CD4-positive, alpha-beta T cell treated with Interleukin-2 at 100 ng/mL for 4 hours (primary cell): Measurements from ENCODE around the gene HOXC4.

Source experiments
- DNase-seq: peaks from one replicate; pipeline ENCODE4 v3.0.0-alpha.2; 2020; ENCODE audit warnings: low spot score

The HOXC4 gene

DNA sequence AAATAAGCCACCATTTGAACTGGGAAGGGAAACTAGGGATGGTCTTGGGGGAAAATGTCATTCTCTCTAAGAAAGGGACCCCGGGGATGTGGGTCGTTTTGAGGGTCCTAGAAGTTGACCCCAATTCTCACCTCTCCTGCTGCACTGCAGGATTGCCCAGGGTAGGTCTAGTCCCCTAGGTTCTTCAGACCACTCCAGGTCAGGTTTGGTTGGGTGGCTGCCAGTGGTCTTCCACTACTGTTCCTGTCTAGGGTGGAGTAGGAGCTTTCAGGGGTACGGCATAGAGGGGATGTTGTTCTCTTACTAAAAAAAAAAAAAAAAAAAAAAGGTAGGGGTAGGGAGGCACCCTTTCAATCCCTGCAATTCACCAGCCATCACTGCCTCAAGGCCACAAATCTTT is 37.6 kb upstream of the HOXC4 start:
- no peak for DNase-seq

GRCh38 chr12:54016478-54016964 is 37.1 kb upstream of the HOXC4 start:
- no peak for DNase-seq

DNA sequence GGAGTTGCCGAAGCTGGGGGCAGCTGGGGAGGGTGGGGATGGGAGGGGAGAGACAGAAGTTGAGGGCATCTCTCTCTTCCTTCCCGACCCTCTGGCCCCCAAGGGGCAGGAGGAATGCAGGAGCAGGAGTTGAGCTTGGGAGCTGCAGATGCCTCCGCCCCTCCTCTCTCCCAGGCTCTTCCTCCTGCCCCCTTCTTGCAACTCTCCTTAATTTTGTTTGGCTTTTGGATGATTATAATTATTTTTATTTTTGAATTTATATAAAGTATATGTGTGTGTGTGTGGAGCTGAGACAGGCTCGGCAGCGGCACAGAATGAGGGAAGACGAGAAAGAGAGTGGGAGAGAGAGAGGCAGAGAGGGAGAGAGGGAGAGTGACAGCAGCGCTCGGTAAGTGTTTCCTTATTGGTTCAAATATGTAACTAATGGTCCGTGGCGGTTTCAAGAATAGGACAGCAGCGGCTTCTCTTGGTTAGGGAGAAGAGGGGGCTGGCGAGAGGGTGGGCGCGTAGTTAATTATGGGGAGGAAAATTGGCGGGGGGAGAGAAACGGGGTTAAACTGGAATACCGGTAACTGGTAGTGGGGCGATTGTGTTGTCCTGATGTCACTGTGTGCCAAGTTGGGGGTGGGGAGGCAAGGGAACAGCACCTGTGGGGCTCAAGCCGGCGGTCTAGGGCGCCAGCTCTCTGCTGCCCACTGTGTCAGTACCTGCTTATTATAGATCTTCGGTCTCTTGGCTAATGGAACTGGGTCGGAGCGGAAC is 36.4 kb upstream of the HOXC4 start:
- no peak for DNase-seq

DNA sequence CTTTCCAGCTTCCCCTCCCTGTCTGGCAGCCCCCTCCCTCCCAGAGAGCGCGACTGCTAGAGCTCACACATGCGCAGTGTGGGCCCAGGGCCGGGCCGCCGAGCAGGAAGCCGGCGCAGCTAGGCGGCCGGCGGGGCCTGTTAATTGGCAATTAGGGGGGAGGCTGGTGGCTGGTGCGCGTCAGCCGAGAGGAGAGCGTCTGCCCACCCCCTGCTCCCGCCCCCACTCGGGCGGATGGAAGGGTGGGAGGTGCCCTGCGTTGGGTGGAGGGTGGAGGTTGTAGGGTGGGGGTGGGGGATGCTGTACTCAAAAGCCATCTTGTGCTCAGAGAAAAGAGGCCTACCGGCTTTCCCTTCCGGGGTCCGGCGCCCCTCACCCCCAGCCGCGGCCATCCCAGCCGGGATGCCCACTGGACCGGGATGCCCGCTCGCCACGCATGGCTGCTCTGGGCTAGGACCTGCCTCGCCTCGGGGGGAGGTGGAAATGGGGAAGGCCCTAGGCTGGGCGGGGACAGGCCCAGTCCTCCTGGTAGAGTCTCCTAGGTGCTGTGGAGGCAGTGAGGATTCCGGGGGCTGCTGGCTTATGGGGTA is 35.7 kb upstream of the HOXC4 start:
- DNase-seq = peak; percentile 73

DNA sequence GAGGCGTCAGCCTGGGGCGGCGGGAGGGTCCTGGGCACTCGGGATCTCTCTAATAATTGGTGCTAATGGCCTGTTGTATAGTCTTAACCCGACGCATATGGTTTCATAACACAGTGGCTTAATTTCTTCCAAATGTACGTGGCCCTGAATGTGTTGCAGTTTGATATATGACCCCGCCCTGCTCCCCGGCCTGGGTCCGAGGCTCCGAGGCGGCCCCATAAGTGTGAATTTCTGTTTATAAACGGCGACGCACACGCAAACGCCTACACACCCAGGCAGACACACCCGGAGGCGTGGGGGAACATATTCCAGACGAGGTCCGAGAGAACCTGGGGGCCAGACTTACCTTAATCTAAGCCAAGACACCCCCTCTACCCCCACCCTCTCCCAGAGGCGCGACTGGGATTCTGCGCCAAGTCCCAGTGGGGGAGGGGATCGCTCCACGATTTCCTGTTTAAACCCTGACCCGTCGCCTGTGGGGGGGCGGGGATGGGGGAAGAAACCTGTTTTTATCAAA is 35.1 kb upstream of the HOXC4 start:
- DNase-seq = no peak

GRCh38 chr12:54019091-54019811 is 34.4 kb upstream of the HOXC4 start:
- no peak for DNase-seq

DNA sequence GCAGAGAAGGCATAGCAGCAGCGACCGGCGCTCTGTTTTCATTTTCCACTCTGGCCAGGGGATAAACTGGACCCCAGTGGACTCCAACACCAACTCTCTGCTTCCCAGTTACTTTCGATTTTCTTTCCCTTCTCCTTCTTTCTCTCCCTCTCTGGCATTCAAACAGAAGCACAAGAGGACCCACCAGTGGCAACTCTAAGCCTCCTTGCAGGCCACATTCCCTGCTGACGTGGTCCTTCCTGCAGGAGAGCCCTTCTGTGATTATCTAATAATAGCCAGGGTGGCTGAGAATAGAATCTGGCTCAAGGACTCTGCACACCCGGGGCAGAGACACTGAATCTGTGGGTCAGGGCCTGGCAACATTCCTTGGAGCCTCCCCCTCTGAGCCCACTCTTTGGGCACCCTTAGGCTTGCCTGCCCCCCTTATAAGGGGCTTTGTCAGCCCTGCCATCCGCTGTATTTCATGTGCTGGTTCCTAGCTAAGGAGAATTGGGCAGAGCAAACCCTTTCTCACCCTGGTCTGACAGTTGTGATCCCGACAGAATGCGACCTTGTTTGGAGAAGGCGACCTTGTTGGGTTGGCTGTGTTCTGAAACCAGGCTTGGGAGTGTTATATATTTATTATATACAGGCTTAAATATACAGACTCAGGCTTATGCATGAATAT is 33.6 kb upstream of the HOXC4 start:
- DNase-seq = no peak

GRCh38 chr12:54020591-54021405 is 32.8 kb upstream of the HOXC4 start:
- DNase-seq = no peak

DNA sequence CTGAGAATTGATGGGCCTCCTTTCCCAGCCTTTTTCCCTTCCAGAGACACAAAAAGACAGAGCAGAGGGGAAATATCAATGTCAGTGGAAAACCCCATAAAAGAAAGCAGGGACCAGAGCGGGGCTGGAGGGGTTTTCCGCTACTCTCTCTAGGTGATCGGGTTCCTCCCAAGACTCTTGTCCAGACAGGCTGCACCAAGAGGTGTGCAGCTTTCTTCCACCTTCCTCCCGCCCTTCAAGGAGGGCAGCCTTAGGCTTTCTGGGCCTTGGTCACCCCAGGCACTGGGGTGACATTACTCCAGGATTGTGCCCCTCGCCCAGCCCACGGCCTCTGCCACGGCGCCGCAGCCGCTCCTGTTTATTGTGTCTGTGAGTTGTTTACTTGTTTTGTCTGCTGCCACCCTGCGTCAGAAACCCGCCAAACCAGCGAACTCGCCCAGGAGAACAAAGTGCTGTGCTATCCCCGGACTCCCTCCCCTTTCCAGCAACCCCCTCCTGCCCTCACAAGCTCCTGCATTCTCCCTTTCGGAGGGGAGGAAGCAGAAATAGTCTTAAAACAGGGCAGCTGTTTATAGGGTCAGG is 32.1 kb upstream of the HOXC4 start:
- no peak for DNase-seq

GRCh38 chr12:54022960-54023884 is 30.4 kb upstream of the HOXC4 start:
- no peak for DNase-seq

GRCh38 chr12:54024127-54024526 is 29.5 kb upstream of the HOXC4 start:
- no peak for DNase-seq

DNA sequence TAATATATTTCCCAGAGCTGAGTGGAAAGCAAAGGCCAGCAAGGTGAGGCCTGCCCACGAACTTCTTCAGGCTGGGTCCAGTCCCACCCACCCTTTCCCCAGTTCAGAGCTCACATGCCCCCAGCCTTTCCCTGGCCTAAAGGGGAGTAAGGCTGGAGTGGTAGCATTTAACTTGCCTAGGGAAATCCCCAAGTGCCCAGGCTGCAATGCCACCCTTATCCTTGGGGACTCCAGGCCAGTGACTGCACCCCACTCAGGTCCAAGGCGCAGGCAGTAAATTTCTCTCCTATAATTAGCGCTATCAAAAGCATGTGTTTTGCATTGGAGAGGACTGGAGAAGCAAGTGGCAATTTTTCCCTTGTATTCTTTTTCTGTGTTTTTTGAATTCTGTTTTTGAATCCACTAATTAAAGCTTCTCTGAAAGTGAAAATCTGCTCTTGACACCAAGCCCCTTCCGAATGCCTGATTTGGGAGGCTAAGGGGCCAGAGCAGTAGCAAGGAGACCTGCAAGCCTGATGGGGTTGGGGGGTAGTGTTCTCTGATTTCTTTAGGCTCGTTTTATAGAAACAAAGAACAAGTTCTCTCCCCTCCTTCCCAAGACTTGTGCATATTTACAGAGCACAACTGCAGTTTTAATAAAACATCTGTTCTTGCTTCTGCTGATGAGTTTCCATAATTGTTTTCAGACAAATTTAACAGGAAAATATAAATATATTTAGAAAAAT is 28.9 kb upstream of the HOXC4 start:
- DNase-seq = no peak

DNA sequence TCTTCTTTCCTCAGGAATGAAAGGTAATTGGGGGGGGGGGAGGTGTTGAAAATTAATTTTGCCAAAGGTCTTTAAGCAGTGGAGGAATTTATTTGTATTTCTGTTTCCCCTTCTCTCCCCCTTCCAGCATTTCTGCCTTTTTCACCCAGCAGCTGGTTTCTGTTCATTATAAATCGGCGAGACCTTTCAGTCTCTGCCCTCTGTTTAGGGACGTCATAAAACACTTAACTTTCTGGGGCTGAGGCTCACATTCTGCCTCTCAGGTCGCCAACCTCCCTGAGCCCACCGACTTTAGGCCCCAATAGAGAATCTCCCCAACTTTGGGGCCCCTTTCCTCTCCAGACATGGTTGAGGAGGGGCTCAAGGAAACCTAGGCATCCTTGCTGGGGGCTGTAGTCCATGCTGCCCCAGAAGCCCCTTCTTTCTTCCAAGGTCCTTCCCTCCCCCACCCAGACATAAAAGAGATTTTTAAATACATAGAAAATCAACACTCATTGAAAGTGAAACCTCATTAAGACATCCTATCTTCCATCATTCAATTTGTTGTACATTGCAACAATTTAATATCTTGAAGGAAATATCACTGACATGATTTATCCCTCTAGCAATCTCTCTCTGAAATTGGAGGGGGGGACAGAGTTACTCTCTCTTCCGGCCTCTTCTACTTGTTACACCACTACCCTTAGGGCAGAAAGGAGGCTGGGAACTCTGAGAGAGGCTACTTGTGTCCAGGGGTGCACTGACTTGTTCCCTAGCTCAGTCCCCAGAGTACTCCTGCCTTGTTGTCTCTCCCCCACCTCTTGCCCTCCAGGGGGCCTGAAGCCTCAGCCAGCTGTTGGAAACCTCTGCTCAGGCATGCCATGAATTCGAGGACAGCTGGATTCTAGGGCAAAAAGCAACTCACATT is 27.9 kb upstream of the HOXC4 start:
- no peak for DNase-seq

- DNase-seq = no peak
Observed at GRCh38 chr12:54026640-54027441, 26.8 kb upstream of the HOXC4 start.

- DNase-seq = no peak
Observed at GRCh38 chr12:54027442-54027786, 26.2 kb upstream of the HOXC4 start.

GRCh38 chr12:54028314-54029201 is 25.1 kb upstream of the HOXC4 start, which contains the start of gene HOXC6:
TSS of gene HOXC6 (plus strand) at chr12:54028440. CDS start at chr12:54028522, 82 bp downstream.
- DNase-seq = no peak
